Ishikawa (cell line): ENCODE measurements around the gene CARD11.

Source experiments
- CREB1 ChIP-seq: IDR thresholded peaks from 2 replicates; pipeline ENCODE4 v1.6.1; 2012; ENCODE audit warnings: low read depth
- TEAD4 ChIP-seq: IDR thresholded peaks from 2 replicates; pipeline ENCODE4 v1.6.1; 2012

GRCh38 chr7:2880874-2881533 is 162.7 kb downstream of the CARD11 start:
- TF ChIP-seq TEAD4 (no peak), CREB1 (no peak)
